ENCODE measurements around the gene CNDP1.

Gene CNDP1

GRCh38 chr18:74597034-74597661, 62.8 kb downstream of the CNDP1 start:
- DNase-seq (ENCODE audit: low read depth), result peak; percentile 74
- H3K4me3 ChIP-seq (ENCODE audit: low read depth, low read length), result peak overlapping the region; percentile 61
- no peak for TF ChIP-seq CTCF (IDR thresholded peaks at IDR 0.05; ENCODE audit: insufficient read depth, low read depth, low read length, missing control alignments)

GRCh38 chr18:74597662-74598349, 63.5 kb downstream of the CNDP1 start, which contains the start of gene ZNF407:
ZNF407 (plus strand) TSS chr18:74597870; CDS start chr18:74631020, 33,150 bp downstream.
- TF ChIP-seq CTCF (IDR thresholded peaks at IDR 0.05; ENCODE audit: insufficient read depth, low read depth, low read length, missing control alignments), result no peak

GRCh38 chr18:74598350-74599001, 64.2 kb downstream of the CNDP1 start:
- peak overlapping the region; percentile 61 for H3K4me3 ChIP-seq (ENCODE audit: low read depth, low read length)
- DNase-seq (ENCODE audit: low read depth), result peak; percentile 85
- no peak for TF ChIP-seq CTCF (IDR thresholded peaks at IDR 0.05; ENCODE audit: insufficient read depth, low read depth, low read length, missing control alignments)

More at GRCh38 chr18:74597662-74598349, 63.5 kb downstream of the CNDP1 start, which contains the start of gene ZNF407:
- peak within 1 kb of the TSS; percentile 61 for H3K4me3 ChIP-seq (ENCODE audit: low read depth, low read length)
- DNase-seq (ENCODE audit: low read depth), result peak; percentile 93

- TF ChIP-seq CTCF (IDR thresholded peaks at IDR 0.05; ENCODE audit: insufficient read depth, low read depth, low read length, missing control alignments), result no peak
- no peak overlapping the region for H3K4me3 ChIP-seq (ENCODE audit: low read depth, low read length)
These were observed 70.1 kb downstream of the CNDP1 start for GRCh38 chr18:74604361-74604760.

GRCh38 chr18:74604774-74605173, 70.5 kb downstream of the CNDP1 start:
- TF ChIP-seq CTCF (IDR thresholded peaks at IDR 0.05; ENCODE audit: insufficient read depth, low read depth, low read length, missing control alignments), result no peak
- no peak overlapping the region for H3K4me3 ChIP-seq (ENCODE audit: low read depth, low read length)
- DNase-seq (ENCODE audit: low read depth), result no peak

More at GRCh38 chr18:74604361-74604760, 70.1 kb downstream of the CNDP1 start:
- DNase-seq (ENCODE audit: low read depth), result no peak

- no peak overlapping the region for H3K4me3 ChIP-seq (ENCODE audit: low read depth, low read length)
- DNase-seq (ENCODE audit: low read depth), result no peak
- TF ChIP-seq CTCF (IDR thresholded peaks at IDR 0.05; ENCODE audit: insufficient read depth, low read depth, low read length, missing control alignments), result no peak
These were observed 74.4 kb downstream of the CNDP1 start for GRCh38 chr18:74608681-74609080.
